ENCODE measurements around the gene CLCN5.
"Not testable (repeated sequence)": the region's sequence is repeated elsewhere in the genome, so short reads cannot be mapped to it uniquely, and the experiment has no call there.

CLCN5 gene

DNA sequence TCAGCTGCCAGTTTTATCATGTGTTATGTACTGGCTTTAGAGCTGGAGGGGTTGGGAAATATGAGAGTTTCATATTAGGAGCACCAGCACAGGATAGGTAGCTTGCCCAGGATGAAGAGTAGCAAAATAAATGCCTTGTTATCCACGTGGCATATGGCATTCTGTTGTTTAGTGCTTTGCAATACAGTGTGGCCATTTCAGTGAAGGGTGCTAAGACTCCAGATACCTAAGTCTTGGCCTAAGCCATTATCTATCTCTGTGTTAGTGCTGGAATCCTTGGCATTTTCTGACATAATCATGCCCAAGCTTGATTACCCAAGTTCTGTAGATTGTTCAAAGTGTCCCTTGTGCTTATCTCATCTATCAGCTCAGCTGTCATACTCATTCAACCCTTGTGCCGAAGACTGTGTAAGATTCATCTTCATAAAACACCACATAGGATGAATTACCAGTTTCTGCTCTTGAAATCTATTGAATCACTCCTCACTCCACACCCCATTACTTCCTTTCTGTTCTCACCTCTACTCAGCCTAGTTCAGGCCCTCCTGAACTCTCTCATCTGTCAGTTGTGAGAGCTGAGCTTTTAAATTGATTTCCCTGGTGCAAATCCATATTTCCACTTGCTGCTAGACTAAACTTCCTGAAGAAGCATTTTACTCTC, 73.5 kb downstream of the CLCN5 start:
- DNase-seq (ENCODE audit: low spot score) = no peak

DNA sequence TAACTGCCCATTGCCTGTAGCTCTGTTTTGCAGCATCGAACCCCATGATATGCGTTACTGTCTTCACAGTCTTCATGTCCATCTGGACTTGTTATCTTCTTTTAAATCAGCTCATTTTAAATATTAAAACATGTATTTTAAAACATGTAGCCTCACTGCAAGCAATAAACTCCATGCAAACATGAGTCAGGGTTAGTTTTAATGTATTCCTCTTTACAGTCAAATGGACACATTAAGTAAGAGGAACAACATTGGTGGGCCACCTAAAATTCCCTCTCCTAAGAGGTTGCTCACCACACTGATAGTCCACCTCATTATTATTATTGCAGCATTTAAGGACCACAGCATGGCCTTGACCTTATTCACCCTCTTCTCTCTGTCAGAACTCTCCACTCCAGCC, 74.1 kb downstream of the CLCN5 start:
- no peak for DNase-seq (ENCODE audit: low spot score)

DNA sequence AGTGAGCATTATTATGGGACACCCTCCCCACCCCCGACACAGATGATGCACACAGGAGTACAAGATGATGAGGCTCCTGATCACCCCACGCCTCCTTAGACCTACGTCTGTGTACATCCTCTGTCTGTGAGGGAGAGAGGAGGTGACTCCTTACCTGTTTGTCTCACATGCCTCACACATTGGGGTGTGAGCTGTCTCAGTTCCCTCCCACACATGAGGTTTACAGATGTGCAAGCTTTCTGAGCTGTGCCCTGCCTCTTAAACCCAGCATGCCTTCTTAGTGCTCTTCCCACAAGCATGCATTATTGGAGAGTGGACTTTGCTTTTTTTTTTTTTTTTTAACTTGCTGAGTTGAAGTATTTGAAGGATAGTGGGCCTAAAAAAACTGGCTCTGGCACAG, 76.7 kb downstream of the CLCN5 start:
- no peak for DNase-seq (ENCODE audit: low spot score)

DNA sequence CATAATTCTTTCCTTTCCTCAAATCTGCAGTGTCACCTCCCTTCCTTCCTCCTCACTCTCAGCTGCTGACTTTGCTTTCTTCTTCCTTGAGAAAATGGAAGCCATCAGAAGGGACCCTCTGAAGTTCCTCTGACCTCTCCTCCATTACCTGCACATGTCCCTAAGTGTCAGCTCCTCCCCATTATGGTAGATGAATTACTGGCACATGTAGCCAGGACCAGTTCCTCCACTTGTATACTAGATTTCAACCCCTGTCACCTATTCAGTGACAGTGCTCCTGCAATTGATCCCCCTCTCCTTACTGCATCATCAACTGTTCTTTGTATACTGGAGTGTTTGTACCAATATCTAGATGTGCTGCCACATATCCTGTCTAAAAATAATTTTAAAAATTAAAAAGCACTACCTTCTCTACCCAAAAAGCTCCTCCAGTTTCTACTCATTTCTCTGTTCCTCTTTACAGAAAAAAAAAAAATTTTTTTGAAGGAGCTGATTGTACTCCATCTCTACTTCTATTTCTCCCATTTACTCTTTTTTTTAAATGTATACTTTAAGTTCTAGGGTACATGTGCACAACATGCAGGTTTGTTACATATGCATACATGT, 78.6 kb downstream of the CLCN5 start:
- DNase-seq (ENCODE audit: low spot score) = no peak

DNA sequence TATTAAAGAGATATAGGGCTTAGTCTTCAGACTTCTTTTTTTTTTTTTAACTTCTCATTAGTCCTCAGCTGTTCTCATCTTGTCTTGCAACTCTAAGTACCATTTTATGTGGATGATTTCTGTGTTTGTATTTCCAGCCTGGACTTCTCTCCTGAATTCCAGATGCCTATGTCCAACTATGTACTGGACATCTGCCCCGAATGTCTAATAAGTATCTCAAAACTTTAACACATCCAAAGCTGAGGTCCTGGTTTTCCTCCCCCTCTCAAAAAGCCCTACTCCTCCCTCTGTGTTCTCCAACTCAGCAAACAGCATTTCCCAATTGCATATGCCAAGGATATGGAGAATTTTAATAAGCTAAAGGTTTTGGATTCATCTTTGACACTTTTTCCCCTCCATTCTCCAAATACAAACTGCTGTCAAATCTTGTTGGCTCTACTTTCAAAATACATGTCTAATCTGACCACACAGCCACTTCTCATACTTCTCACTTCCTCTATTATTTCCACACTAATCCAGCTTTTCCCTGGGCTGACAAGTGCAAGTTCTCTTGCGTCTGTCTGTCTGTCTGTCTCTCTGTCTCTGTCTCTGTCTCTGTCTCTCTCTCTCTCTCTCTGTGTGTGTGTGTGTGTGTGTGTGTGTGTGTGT, 79.8 kb downstream of the CLCN5 start:
- no peak for DNase-seq (ENCODE audit: low spot score)

DNA sequence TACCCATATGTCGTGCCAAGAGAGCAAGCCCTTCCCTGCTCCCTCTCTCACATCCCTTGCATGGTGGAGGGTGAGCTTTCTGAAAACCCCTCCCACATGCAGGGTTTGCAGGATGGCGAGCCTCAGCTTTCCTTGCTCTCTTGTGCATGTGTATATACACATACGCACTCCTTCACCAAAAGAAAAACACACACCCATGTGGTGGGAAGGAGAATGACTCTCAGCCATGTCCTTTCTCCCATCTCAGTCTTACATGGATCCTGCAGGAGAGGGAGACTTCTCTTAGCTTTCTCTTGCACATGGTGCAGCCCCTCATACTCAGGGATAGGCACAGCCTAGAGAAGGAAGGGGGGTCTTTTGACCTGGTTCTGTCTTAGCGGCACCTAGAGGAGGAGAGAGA, 81.1 kb downstream of the CLCN5 start:
- no peak for DNase-seq (ENCODE audit: low spot score)

DNA sequence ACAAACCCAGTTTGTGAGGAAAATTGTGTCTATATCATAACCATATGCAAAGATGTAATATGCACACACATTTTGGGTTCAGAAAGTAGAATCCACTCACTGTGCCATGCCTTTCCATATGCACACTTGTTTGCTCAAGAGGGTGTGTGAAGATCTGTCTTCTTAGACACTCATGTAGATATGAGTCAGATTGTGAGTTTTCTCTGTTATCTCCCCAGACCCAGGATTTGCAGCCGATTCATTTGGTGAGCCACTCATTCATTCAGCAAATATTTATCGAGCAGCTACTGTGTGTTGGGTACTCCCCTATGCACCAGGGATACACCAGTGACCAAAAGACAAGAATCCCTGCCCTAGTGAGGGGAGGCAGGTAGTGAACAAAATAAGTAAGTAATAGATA, 81.5 kb downstream of the CLCN5 start:
- no peak for DNase-seq (ENCODE audit: low spot score)

DNA sequence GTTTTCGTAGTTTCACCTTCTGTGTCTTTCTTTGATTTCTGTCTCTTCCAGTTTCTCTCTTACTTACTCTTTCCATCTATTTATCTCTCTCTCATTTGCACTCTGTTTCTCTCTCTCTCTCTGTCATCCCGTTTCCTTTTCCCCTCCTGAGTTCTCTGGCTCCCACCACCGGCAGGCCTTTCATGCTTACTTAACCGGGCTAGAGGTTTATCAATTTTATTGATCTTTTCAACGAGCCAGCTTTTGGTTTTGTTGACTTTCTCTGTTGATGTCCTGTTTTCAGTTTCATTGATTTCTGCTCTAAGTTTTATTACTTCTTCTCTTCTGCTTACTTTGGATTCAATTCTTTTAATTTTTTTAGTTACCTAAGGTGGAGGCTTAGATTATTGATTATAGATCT, 103.2 kb downstream of the CLCN5 start:
- DNase-seq (ENCODE audit: low spot score) = not testable (repeated sequence)

DNA sequence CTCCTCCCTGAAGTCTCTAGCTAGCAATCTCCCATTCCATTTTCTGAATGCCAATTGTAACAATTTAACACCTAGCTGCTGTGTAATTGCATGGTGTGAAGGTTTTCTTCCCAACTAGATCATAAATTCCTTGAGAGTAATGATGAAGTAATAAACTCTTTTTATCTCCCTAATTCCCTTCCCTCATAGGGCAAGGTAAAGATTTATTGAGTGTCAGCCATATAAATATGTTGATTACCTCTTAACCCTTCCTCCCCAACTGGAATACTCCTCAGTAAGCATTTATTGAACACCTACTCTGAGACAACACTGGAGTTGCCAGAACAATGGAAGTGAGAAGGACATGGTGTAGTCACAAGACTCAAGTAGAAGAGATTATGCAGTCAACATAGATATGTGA, 112.7 kb downstream of the CLCN5 start:
- DNase-seq (ENCODE audit: low spot score) = no peak

DNA sequence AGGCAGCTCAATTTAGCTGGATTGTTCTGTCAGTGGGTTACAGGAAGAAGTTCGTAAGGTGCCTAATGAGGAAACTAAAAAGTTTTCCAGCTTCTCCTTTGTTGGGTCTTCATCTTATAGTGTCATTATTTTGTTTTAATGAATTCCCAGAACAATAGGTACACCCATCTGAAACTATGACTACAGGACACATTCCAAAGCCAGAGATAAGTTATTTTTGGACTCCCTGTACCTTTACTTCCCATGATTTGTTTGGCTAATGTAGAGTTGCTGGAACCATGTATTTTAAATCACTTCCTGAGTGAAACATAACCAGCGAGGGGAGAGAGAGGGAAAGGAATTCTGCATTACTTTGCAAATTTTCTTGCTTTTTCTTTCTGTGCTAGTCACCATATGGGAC, 114.0 kb downstream of the CLCN5 start:
- DNase-seq (ENCODE audit: low spot score) = no peak

DNA sequence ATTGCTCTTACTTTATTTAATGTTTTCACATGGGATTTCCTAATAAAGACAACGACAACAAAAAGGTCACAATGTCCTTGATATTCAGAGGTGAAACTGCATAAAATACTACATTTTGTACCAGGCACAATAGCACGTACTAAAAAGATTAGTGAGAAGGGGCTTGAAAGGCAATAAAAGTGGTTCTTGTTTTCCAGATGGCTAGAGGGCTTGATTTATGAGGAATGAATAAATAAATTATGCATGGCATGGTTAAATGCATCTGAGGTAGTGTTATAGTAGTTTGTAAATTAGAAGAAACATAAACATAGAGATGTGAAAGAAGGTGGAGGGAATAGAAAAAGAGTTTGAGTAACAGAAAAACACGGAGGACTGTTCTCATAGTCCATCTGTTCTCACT, 123.4 kb downstream of the CLCN5 start:
- no peak for DNase-seq (ENCODE audit: low spot score)

DNA sequence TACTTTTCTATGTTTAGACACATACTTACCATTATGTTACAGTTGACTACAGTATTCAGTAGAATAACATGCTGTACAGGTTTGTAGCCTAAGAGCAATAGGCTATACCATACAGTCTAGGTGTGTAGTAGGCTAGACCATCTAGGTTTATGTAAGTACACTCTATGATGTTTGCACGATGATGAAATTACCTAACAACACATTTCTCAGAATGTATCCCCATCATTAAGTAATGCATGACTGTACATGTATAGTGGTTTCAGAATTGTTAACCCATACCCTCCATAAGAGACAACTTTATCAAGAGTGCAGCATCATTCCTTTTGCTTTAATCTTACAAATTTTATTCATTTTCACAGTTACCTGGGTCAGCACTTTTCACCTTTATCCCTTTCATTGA, 126.8 kb downstream of the CLCN5 start:
- DNase-seq (ENCODE audit: low spot score) = no peak

DNA sequence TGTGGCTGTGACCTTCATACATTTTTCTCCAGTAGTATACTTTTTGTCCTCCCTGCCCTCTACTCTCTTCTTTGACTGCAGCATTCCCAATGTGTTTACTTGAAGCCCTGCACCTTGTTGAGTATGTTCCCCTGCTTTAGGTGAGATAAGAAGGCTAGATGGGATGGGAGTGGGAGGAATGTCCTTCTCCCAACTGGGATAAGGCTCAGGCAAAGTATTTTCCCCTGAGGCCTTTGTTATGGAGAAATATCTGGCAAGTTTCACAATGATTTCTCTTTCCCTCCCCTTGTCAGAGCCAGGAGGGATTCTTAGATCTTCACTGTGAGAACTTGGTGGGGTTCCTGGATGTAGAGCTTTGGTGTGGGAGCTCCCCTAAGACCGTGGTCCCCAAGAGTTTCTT, 131.8 kb downstream of the CLCN5 start:
- no peak for DNase-seq (ENCODE audit: low spot score)

DNA sequence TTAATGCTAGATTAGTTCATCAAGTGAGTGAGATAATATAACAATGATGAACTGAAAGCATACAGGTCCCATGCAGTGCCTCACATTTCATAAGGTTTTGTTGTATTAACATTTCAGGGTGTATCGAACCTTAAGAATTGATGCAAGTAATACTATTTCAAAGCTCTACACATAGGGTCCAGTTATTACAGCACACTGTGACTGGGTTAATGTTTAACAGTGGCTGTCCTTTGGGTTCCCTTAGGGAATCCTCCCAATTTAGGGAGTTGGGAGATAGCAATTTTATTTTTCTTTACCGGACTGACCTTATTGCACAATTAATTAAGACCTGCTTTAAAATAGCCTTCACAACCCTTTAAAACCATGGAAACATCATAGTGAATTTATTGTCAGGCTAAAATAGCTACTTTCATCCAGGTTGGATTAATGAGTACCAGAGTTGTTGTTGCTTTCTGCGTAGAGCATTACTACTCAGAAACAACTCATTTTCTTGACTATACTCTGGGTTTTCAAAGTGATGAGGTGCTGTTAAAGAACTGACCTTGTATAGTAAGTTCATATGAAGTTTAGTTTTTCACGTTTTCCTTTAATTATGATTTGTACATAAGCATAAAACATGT, 144.0 kb downstream of the CLCN5 start:
- no peak for DNase-seq (ENCODE audit: low spot score)

DNA sequence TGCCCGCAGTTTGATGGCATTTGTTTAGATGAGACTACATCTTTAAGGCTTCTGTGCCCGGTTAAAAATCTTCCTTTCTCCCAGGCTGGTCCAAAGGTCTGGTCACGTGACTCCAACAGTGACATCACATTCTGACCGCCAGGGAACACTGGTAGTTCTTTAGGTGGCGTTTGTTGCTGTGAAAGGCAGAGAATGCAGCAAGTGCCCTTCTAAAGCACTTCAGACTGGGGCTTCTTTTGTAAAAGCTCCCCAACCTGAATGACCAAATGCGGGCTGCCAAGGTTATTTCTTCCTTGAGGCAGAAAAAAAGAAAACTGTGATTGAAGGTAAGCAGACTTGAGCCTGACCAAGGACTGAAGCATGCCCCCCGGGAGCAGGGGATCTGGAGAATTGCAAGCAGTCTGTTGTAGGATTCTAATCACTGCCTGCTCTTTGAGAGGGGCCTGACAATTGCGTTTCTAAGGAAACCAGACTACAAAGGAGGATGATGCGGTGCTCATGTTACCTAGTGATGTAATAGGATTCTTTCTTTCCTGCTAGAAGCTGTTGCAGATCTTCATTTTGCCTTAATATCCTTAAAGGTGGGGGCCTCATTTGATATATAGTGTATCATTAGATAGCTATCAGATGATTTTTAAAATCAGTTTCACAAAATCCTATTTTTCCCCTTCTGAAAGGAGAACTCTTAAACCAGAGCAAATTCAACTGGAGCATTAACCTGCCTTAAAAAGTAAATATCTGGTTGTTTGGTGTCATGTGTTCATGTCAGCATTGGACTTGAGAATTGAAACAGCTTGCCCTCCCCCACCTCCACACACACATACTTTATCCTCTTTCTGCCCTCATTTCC, 145.3 kb downstream of the CLCN5 start:
- no peak for DNase-seq (ENCODE audit: low spot score)

DNA sequence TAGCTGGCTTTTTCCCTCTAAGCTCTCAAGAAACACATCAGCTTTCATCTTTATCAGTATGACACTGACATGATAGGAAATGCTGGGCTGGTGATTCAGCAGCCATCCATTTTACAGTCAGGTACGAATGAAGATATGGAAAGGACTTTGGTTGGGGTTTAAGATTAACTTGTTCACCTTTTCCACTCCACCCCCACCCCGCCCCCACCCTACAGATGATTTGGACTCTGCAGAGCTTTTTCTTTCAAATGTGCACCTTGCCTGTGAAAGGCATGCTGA, 145.8 kb downstream of the CLCN5 start:
- no peak for DNase-seq (ENCODE audit: low spot score)

DNA sequence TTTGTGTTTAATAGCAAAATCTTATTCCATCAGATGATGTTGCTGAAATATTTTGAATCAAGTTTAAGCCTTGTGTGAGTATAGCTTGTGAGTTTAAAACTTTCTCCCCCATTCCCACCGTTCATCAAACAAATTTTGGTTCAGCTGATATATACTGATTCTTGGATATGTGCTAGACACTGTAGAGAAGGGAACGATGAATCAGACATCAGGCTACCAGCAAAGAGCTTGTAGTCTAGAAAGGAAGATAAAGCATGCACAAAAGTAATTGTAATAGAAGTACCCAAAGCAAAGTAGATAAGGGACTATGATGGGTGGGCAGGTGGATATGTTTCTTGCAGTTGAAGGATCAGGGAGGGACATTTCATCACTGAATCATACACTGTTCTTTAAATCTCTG, 146.5 kb downstream of the CLCN5 start:
- no peak for DNase-seq (ENCODE audit: low spot score)

DNA sequence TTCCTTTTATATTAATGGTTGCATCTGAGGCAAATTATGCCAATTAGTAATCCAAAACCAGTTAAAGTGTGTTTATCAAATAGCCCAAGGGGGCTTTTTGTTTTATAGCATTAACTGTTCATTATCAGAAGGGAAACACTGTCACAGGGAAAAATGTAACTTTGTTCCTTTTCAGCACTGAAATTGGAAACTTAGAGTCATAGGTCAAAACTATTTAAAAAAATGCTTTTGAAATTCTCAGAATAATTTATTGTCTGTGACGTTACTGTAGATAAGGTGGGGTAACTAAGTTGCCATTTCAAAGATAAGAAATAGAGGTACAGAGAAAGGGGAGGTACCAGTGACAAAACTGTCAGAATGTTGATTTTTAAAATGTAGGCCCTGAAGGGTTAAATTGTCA, 149.1 kb downstream of the CLCN5 start:
- no peak for DNase-seq (ENCODE audit: low spot score)

DNA sequence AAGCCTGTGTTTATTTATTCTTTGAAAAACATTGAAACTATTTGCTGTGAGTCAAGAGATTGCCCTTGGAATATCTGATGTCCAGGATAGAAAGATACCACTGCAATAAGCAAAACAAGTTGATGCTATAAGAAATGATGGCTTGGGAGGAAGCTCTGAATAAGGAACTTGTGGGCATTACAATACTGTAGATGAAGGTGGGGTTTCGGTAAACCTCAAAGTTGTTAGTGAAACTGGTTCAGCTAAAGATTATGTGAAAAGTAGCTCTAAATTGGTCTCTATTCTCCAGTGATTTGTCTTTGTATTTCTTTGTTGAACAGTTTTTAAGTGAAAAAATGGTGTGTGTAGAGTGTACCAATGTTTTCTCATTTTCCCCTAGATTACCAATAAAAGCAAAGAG, 149.7 kb downstream of the CLCN5 start:
- no peak for DNase-seq (ENCODE audit: low spot score)

DNA sequence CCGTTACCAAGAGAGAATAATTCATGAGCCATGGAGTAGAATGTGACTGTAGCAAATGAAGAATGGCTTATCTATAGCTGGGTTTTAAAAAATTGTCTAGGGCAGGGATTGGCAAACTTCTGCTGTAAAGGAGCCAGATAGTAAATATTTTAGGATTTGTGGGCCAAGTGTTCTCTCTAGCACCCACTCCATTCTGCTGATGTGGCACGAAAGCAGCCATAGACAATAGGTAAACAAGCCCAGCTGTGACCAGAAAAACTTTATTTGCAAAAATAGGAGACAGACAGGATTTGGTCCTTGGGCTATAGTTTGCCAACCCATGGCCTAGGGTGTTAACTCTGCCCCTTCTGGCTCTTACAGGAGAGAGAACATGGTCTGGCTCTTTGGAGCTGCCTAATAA, 151.2 kb downstream of the CLCN5 start:
- no peak for DNase-seq (ENCODE audit: low spot score)

DNA sequence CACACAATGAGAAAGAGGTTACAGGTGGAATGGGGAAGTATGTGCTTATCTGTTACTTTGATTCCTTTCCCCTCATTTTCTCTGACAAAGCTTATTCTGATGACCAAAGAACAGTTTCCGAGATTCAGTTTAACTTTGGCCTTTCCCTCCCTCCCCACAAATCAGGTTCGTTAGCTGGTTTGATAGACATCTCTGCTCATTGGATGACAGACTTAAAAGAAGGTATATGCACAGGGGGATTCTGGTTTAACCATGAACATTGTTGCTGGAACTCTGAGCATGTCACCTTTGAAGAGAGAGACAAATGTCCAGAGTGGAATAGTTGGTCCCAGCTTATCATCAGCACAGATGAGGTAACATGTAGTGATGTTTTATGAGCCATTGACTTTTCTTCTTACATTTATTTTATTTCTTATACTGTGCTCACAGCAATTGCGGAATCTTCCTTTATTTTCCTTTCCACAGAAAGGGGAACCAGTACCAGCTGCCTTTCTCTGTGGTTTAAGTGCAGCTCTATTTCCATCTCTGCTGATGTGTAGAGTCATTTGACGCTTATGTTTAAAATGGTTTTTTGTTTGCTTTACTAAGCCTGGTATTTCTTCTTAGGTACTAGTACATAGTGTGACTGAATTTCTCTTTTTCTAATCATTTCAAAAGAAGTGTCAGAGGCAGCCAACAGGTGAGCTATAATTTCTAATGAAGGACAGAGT, 153.4 kb downstream of the CLCN5 start:
- DNase-seq (ENCODE audit: low spot score) = no peak

DNA sequence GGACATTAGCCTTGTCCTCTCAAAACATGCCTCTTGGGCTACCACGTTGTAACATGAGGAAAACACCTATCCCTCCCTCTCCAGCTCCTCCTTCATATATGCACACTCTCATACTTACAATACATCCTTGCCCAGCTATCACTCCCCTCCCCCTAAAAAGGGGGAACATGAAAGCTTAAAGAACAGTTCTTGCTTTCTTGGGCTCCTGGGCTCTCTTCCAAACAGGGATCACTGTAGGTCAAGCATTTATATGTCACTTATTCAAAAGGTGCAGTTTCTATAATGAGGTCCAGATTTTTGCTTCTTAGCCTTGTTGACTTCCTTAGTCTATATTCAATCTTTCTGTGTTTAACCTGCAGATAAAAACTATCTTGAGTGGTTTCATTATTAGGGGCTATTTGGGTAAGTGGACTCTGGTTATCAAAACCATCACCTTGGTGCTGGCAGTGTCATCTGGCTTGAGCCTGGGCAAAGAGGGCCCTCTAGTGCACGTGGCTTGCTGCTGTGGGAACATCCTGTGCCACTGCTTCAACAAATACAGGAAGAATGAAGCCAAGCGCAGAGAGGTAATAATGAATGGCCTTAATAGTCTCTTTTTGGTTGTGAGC, 159.0 kb downstream of the CLCN5 start:
- DNase-seq (ENCODE audit: low spot score) = no peak

Measured in CD4-positive, alpha-beta T cell treated with Interleukin-6 at 100 ng/mL for 8 hours (primary cell).